ENCODE results near the gene RABGAP1L.

- TF ChIP-seq POLR2A (IDR thresholded peaks at IDR 0.05; ENCODE audit: low read length) (no peak), GATA1 (IDR thresholded peaks at IDR 0.05; ENCODE audit: low read depth, low read length) (no peak)
These were observed 798.5 kb downstream of the RABGAP1L start for GRCh38 chr1:174957829-174958228.

Data from erythroblast (primary cell).